Prostate gland (tissue), 2 donors: Measurements from ENCODE around the gene FAM181B. TPM values are rescaled to one million over a fixed set of nuclear protein-coding genes. Genes with fewer than 3 reads are reported as not detected.

ENCODE experiments used
- DNase-seq: peaks from one replicate; pipeline ENCODE4 v3.0.0-alpha.2; 2019; ENCODE audit warnings: low spot score
- H3K27ac ChIP-seq, 2 donors: fragments of 200-600 bp; sonication (generic); 2 replicates each; pipeline ENCODE4 v1.5.1; 2017 to 2019
- H3K27me3 ChIP-seq: fragments of 200-600 bp; sonication (generic); replicated peaks from 2 replicates; pipeline ENCODE4 v1.5.1; 2019; ENCODE audit not compliant: insufficient read depth
- H3K36me3 ChIP-seq, 2 donors: fragments of 200-600 bp; sonication (generic); 1 replicate in 1 of 2; 2 replicates in 1 of 2; pipeline versions ENCODE4 v1.5.1 to v1.8.1; 2017 to 2019
- H3K4me1 ChIP-seq: fragments of 200-600 bp; sonication (generic); replicated peaks from 2 replicates; pipeline ENCODE4 v1.5.1; 2019
- H3K4me3 ChIP-seq, 2 donors: fragments of 200-600 bp; sonication (generic); 2 replicates each; pipeline ENCODE4 v1.5.1; 2017 to 2019
- H3K9me3 ChIP-seq: fragments of 200-600 bp; sonication (generic); 2 replicates; pipeline ENCODE4 v1.5.1; 2017
- CTCF ChIP-seq, 4 experiments: fragments of 200-600 bp in 2 of 4; fragments of 450-650 bp in 2 of 4; sonication (generic) in 2 of 4; IDR thresholded peaks; 1 replicate in 3 of 4; 2 replicates in 1 of 4; pipeline ENCODE4 v1.5.1; 2016 to 2019; ENCODE audit warnings: antibody characterized with exemption in 4 of 4, mild to moderate bottlenecking in 2 of 4, moderate library complexity in 2 of 4
- POLR2A ChIP-seq: fragments of 450-650 bp; IDR thresholded peaks from one replicate; pipeline ENCODE4 v1.6.1; 2016; ENCODE audit warnings: antibody characterized with exemption, mild to moderate bottlenecking
- POLR2AphosphoS5 ChIP-seq: sonication (generic); formaldehyde crosslinking; IDR thresholded peaks from one replicate; pipeline ENCODE4 v1.6.1; 2017; ENCODE audit warnings: antibody characterized with exemption
- WGBS: methylation state at CpG from one replicate; pipeline ENCODE4 v1.1.5; 2018; 5-methylcytosine and 5-hydroxymethylcytosine counted together
- intact Hi-C: fragments of 100-400 bp; cut with DNase I; formaldehyde crosslinking; loops from one replicate; pipeline ENCODE4 v1.14.2; 2022
- total RNA-seq, 2 donors: library from RNA; depleted of rRNA; stranded (reverse); fragments of >200 nt; gene quantifications; one replicate each; pipeline ENCODE4 v1.1.0, GENCODE V29; 2016

Gene FAM181B
- total RNA-seq, 2 donors from 2014 or later: 0.85 to 2.0 TPM

- no peaks in the 10 kb centered on the region for H3K27me3 ChIP-seq
- DNase-seq: no peak
- H3K4me1 ChIP-seq: no peaks in the 10 kb centered on the region
- H3K27ac ChIP-seq: no peak overlapping the region
- WGBS: 56% methylated on average over 5 of the region's 5 CpGs
- H3K36me3 ChIP-seq: no peaks in the 10 kb centered on the region
- TF ChIP-seq POLR2AphosphoS5: no peak
- TF ChIP-seq POLR2A: no peak
- TF ChIP-seq CTCF (IDR thresholded peaks at IDR 0.05): no peak
- intact Hi-C loops: no loop called here
- no peak overlapping the region for H3K4me3 ChIP-seq
- H3K9me3 ChIP-seq: no peaks in the 10 kb centered on the region
These were observed 2.9 kb downstream of the FAM181B start for GRCh38 chr11:82730754-82731153.

GRCh38 chr11:82730286-82730685, 3.4 kb downstream of the FAM181B start:
- Histone ChIP-seq H3K4me3 (no peak overlapping the region), H3K9me3 (no peaks in the 10 kb centered on the region), H3K4me1 (no peaks in the 10 kb centered on the region), H3K27me3 (no peaks in the 10 kb centered on the region), H3K36me3 (no peaks in the 10 kb centered on the region), H3K27ac (no peak overlapping the region)
- no peak for DNase-seq
- WGBS: 63% methylated on average over 4 of the region's 4 CpGs
- no peak for TF ChIP-seq POLR2A
- no peak for TF ChIP-seq CTCF (IDR thresholded peaks at IDR 0.05)
- no peak for TF ChIP-seq POLR2AphosphoS5
- intact Hi-C loops: no loop called here

GRCh38 chr11:82724026-82724425, 9.6 kb downstream of the FAM181B start:
- intact Hi-C loops: loop anchor here (5.0 to 10.0 kb wide), 2 partner anchors 138 to 521 kb away; no protein-coding TSS in a partner anchor
- no peak overlapping the region for H3K27ac ChIP-seq
- TF ChIP-seq POLR2A (no peak), CTCF (IDR thresholded peaks at IDR 0.05) (no peak), POLR2AphosphoS5 (no peak)

GRCh38 chr11:82722231-82722630, 11.4 kb downstream of the FAM181B start:
- no peaks in the 10 kb centered on the region for H3K4me1 ChIP-seq
- TF ChIP-seq CTCF (IDR thresholded peaks at IDR 0.05) (no peak), POLR2AphosphoS5 (no peak), POLR2A (no peak)
- H3K4me3 ChIP-seq: no peak overlapping the region
- intact Hi-C loops: loop anchor here (5.0 to 10.0 kb wide), 2 partner anchors 140 to 523 kb away; no protein-coding TSS in a partner anchor
- DNase-seq: no peak
- no peak overlapping the region for H3K27ac ChIP-seq
- H3K9me3 ChIP-seq: no peaks in the 10 kb centered on the region
- H3K27me3 ChIP-seq: no peaks in the 10 kb centered on the region
- no peaks in the 10 kb centered on the region for H3K36me3 ChIP-seq

More at GRCh38 chr11:82724026-82724425, 9.6 kb downstream of the FAM181B start:
- Histone ChIP-seq H3K4me3 (no peak overlapping the region), H3K9me3 (no peaks in the 10 kb centered on the region), H3K27me3 (no peaks in the 10 kb centered on the region), H3K4me1 (no peaks in the 10 kb centered on the region), H3K36me3 (no peaks in the 10 kb centered on the region)
- WGBS: 46% methylated on average over 5 of the region's 5 CpGs
- DNase-seq: no peak

- no peak for DNase-seq
- Histone ChIP-seq H3K36me3 (no peaks in the 10 kb centered on the region), H3K4me1 (no peaks in the 10 kb centered on the region), H3K27ac (no peak overlapping the region), H3K9me3 (no peaks in the 10 kb centered on the region), H3K27me3 (no peaks in the 10 kb centered on the region), H3K4me3 (no peak overlapping the region)
- 65% methylated on average over 15 of the region's 15 CpGs for WGBS
- no peak for TF ChIP-seq CTCF (IDR thresholded peaks at IDR 0.05)
- no peak for TF ChIP-seq POLR2AphosphoS5
- no peak for TF ChIP-seq POLR2A
- intact Hi-C loops: loop anchor here (5.0 to 10.0 kb wide), 2 partner anchors 142 to 524 kb away; no protein-coding TSS in a partner anchor
These were observed 13.2 kb downstream of the FAM181B start for GRCh38 chr11:82720267-82721065.
